NCI-H2081 (cell line): Measurements from ENCODE around the gene LOXL1.

Experiments
- DNase-seq, 2 experiments: peaks; one replicate each; lab custom pipeline; 2025; lab: John Stamatoyannopoulos, UW

LOXL1 gene

GRCh38 chr15:73939138-73939537, 12.9 kb downstream of the LOXL1 start:
- DNase-seq = no peak

DNA sequence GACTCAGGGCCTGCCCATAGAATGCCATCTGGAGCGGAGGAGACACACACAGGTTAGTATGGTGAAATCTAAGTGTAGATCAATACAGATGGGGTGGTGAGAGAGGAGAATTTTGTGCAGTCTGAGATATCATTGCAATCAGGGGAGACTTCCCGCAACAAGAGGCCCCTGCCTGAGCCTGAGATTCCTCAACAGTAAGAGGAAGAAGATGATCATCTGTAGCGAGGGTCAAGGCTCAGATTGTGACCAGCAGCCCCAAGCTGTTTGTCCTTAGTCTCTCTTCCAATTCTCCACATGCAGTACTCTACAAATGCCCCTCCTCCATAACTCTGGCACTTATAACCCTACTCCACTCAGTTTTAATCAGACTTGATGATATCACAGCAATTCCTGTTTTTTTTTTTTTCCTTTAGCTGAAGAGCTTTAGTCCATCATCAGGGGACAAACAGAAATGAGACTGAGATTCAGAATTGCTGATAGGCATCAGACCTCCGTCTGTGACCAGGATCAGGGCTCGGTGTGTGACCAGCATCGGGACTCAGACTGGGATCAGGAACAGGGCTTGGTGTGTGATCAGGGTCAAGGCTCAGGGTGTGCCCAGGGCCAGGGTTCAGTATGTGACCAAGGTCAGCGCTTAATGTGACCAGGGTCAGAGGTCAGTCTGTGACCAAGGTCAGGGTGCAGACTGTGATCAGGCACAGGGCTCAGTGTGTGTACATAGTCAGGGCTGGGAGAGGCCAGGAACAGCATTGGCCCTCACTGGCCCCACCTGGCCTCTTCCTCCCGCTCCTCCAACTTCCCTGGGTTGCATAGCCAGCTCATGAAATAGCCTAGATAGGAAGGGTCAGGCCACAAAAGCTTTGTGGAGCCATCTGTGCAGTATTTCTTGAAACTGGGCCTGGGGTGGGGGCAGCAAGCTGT, 14.1 kb downstream of the LOXL1 start:
- no peak for DNase-seq

DNA sequence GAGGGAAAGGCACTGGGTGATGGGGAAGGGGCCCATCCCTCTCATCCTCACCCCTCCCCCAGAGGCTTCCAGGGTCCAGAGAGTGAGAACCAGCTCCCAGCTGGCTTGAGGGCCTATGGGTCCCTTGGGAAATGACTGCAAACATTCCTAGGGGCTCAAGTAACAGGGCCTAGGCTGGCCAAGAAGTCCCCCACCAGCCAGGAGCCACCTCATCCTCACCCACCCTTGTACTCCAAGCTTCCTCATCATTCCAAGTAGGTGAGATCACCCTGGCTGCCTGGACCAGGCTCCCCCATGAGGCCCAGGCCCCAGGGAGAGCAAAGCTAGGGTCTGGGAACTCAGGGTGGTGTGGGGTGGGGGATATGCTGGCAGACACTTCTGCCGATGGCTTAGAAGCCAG, 14.8 kb downstream of the LOXL1 start:
- no peak for DNase-seq

DNA sequence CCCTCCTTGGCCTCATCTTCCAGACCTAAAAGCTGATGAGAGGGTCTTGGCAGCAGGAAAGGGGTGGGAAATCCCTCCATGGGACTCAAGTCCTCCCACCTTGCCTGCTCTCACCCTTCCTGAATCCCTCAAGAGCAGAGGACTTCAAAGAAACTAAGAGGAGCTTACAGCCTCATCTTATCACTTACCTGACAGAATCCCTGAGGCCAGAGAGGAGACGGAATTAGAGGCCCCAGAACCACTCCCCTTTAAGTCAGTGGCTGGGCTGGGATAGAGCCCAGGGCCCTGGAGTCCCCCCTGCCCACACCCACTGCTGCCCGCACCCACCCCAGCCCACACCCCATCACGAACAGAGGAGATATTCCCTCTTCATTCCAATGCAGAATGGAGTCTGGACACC, 15.2 kb downstream of the LOXL1 start:
- DNase-seq = no peak

- no peak for DNase-seq
Measured at GRCh38 chr15:73941871-73942635, 15.8 kb downstream of the LOXL1 start.

GRCh38 chr15:73942751-73943270, 16.5 kb downstream of the LOXL1 start:
- DNase-seq = no peak

DNA sequence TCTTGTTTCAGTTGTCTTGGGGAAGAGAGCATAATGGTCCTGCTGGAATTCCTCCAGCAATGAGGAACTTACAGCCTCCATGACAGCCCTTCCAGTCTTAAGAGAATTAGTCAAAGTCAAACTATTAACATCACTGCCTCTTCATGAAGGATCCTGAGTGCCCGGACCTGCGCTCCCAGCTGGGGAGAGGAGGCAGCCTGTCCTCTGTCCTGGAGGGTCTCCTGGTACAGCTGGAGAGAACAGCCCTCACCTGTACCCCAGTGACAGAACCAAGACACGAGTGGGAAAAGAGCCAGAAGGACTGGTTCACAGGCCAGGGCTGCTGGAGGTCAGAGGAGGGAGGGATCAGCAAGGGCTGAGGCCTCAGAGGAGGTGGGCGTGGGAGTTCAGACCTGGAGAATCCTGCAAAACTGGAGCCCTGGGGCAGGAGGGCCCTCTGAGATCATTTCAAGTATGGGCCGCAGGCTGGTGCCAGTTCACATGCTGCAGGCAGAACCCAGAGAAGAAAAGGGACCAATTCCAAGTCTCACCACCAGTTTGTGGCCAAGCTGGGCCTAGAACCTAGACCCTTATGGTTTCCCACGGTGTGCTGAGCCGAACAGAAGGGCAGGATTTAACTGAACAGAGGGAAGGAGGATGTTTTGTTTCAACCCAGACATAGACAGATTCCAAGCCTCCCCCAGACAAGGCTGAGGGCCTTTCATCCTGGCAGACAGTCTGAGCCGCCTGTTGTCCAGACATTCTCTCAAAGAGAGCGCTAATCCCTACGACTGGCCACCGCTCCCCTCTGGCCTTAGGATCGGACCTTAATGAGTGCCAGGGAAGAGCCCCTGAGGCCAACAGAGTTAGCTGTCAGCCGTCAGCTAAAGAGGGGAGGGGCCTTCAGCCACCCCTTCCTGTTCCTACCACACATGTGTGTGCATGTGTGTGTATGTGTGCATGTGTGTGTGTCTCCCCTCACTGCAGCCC, 18.2 kb downstream of the LOXL1 start:
- DNase-seq = no peak

DNA sequence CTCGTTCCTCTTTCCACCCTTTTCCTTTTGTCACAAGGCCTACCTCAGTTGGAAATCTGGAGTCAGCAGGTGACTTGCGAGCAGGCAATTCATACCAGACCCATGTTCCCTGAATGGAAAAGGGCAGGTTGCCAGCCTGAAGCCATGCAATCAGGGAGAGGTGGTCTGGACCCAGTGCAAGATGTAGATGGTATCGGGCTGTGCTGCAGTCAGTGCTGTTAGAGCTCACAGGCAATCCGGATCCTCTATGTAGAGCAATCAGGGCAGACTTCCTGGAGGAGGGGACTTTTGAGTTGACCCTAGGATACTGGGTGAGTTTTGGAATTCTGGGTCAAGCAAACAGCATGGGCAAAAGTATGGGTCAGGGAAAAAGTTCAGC, 18.9 kb downstream of the LOXL1 start:
- DNase-seq = no peak

DNA sequence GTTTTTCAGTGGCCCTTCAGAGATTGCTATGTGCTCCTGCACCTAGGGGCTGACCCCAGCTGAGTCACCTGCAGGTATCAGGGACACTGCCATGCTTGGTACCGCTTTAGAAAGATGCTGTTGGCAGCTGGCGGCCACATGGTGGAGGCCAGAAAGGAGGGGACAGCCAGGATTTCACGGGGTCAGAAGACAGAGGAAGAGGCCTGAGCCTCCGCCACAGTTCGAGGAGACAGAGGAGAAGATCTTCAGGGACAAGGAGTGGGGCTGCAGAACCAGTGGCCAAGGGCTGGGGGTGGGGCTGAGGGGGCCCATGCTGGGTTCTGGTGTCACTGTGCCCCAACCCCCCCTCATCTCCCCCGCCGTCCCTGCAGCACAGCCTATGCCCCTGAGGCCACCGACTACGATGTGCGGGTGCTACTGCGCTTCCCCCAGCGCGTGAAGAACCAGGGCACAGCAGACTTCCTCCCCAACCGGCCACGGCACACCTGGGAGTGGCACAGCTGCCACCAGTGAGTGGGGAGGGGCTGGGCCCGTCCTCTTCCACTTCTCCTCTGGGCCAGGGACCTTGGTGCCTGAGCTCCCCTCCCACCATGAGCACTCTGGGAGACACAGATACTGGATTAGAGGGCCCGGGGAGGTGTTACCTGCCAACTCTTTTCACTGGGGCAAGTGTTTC, 19.9 kb downstream of the LOXL1 start:
- DNase-seq = no peak

- no peak for DNase-seq
Measured at GRCh38 chr15:73946795-73947370, 20.6 kb downstream of the LOXL1 start.

GRCh38 chr15:73947651-73948050, 21.4 kb downstream of the LOXL1 start:
- no peak for DNase-seq

DNA sequence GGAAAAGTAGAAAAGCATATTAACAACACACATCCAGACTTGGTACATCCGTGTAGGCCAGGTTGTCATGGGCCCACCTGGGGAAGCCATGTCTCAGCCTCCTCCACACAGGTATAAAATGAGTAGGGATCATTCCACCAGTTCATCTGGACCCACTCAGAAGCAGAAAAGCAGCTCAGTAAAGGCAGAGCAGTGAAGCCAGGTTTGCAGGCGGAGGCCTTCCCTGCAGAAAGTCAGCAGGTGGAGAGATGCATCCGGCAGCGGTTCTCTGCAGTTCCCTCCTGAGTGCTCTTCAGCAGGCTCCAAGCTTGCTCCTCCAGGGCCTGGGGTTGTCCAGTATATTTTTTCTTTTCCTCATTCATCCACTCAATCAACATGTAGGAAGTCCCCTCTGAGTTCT, 22.1 kb downstream of the LOXL1 start:
- no peak for DNase-seq

- no peak for DNase-seq
Measured at GRCh38 chr15:73948982-73949381, 22.7 kb downstream of the LOXL1 start.

- no peak for DNase-seq
Measured at GRCh38 chr15:73949496-73949895, 23.2 kb downstream of the LOXL1 start.

DNA sequence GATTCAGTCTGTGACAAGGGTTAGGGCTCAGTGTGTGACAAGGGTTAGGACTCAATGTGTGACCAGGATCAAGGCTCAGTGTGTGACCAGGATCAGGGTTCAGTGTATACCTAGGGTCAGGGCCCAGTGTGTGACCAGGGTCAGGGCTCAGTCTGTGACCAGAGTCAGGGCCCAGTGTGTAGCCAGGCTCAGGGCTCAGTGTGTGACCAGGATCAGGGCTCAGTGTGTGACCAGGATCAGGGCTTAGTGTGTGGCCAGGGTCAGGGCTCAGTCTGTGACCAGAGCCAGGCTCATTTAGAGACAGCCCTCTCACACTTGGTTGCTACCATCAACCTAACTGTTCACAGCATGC, 24.2 kb downstream of the LOXL1 start:
- no peak for DNase-seq

DNA sequence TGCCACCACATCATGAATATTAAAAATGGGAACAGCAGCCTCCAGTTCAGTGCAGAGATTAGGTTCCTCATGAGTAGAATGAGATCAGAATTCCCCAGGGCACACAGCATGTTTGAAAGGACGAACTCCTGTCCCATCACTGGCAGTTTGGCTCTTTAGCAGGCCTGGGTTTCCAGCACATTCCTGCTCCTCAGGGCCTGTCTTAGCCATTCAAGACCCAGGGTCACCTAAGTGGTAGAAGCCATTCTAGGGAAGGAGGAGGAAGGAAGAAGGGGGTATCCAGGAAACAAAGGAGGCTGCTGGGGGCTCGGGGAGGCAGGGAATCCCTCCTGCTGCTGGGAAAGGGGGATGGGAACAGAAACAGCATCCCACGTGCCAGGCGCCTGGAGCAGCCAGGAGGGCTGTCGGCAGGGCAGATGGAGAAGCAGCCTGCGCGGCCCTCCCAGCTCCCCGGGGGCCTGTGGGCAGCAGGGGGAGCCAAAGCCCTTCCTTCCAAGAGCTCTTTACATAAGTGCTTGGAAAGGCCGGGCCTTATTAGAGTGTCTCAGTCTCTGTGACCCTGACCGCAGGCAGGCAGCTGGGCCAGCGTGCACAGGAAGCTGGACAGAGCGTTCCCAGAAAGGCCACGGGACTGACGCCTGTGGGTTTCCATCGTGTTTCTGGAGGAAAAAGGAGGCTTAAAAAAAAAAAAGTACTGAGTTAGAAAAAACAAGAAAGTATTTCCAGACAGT, 24.7 kb downstream of the LOXL1 start:
- peak; percentile 38 to 52 for DNase-seq

- DNase-seq = no peak
Measured at GRCh38 chr15:73951601-73952000, 25.3 kb downstream of the LOXL1 start.

- DNase-seq = no peak
Measured at GRCh38 chr15:73952171-73952912, 26.1 kb downstream of the LOXL1 start.

- no peak for DNase-seq
Measured at GRCh38 chr15:73952913-73953750, 26.9 kb downstream of the LOXL1 start.
